Activated CD4-positive, alpha-beta T cell treated with anti-CD3 and anti-CD28 coated beads, Interleukin-10, Interleukin-2, amounts not matched to agents 100 ng/mL and 50 ng/mL, durations not matched to agents 16 hours and 8 hours (primary cell): ENCODE data around the gene MYOM3.

Source experiments
- DNase-seq: peaks from one replicate; pipeline ENCODE4 v3.0.0-alpha.2; 2020

Gene MYOM3

GRCh38 chr1:24111996-24112779, at the start of gene MYOM3:
MYOM3 (minus strand) TSS chr1:24112135; CDS start chr1:24108636, 3,499 bp downstream.
- DNase-seq, result peak; percentile 56

GRCh38 chr1:24161270-24161669, 49.3 kb upstream of the MYOM3 start:
- no peak for DNase-seq

- DNase-seq, result no peak
Observed at GRCh38 chr1:24159366-24159765, 47.4 kb upstream of the MYOM3 start.

- DNase-seq, result no peak
Observed at GRCh38 chr1:24157918-24158481, 46.1 kb upstream of the MYOM3 start.

- no peak for DNase-seq
Observed at GRCh38 chr1:24156542-24157260, 44.8 kb upstream of the MYOM3 start.

GRCh38 chr1:24155011-24155782, 43.3 kb upstream of the MYOM3 start:
- DNase-seq, result no peak

GRCh38 chr1:24154215-24154614, 42.3 kb upstream of the MYOM3 start:
- DNase-seq, result no peak

- no peak for DNase-seq
Observed at GRCh38 chr1:24152631-24153494, 40.9 kb upstream of the MYOM3 start.

- DNase-seq, result no peak
Observed at GRCh38 chr1:24151175-24151533, 39.2 kb upstream of the MYOM3 start.

GRCh38 chr1:24150234-24151174, 38.6 kb upstream of the MYOM3 start:
- peak; percentile 87 for DNase-seq

GRCh38 chr1:24149866-24150233, 37.9 kb upstream of the MYOM3 start:
- DNase-seq, result peak; percentile 48

GRCh38 chr1:24147816-24148215, 35.9 kb upstream of the MYOM3 start:
- no peak for DNase-seq

- DNase-seq, result no peak
Observed at GRCh38 chr1:24147194-24147593, 35.3 kb upstream of the MYOM3 start.

- no peak for DNase-seq
Observed at GRCh38 chr1:24142546-24143534, 30.9 kb upstream of the MYOM3 start, which contains the start of gene IL22RA1. IL22RA1 (minus strand) TSS chr1:24143140; CDS start chr1:24143082, 58 bp downstream.

- DNase-seq, result no peak
Observed at GRCh38 chr1:24141311-24141997, 29.5 kb upstream of the MYOM3 start.

GRCh38 chr1:24140741-24141181, 28.8 kb upstream of the MYOM3 start:
- no peak for DNase-seq

- DNase-seq, result no peak
Observed at GRCh38 chr1:24139841-24140425, 28.0 kb upstream of the MYOM3 start.

- DNase-seq, result no peak
Observed at GRCh38 chr1:24139222-24139489, 27.2 kb upstream of the MYOM3 start.
